Measurements from ENCODE around the gene MBNL2. TPM values are rescaled to one million over a fixed set of nuclear protein-coding genes. Genes with fewer than 3 reads are reported as not detected.

Gene MBNL2
- total and polyA plus RNA-seq, 8 donors, result 8.9 to 66.5 (median 37.7) TPM

- Histone ChIP-seq H3K9me3 (no peaks in the 10 kb centered on the region), H3K27me3 (no peaks in the 10 kb centered on the region), H3K27ac (peak overlapping the region in 2 of 4 donors; percentile 10 to 68), H3K4me1 (peaks cover 50 to 71% (median 58%) of the 10 kb centered on the region in 3 donors), H3K36me3 (no peaks in the 10 kb centered on the region), H3K4me3 (no peak overlapping the region)
- no peak for DNase-seq
- no peak for ATAC-seq
- WGBS, 2 donors, result 73 to 75% methylated on average over 8 of the region's 8 CpGs
- no peak for FAIRE-seq
- intact Hi-C loops (cut with DNase I), result no loop called here
- TF ChIP-seq, protein P1, sequence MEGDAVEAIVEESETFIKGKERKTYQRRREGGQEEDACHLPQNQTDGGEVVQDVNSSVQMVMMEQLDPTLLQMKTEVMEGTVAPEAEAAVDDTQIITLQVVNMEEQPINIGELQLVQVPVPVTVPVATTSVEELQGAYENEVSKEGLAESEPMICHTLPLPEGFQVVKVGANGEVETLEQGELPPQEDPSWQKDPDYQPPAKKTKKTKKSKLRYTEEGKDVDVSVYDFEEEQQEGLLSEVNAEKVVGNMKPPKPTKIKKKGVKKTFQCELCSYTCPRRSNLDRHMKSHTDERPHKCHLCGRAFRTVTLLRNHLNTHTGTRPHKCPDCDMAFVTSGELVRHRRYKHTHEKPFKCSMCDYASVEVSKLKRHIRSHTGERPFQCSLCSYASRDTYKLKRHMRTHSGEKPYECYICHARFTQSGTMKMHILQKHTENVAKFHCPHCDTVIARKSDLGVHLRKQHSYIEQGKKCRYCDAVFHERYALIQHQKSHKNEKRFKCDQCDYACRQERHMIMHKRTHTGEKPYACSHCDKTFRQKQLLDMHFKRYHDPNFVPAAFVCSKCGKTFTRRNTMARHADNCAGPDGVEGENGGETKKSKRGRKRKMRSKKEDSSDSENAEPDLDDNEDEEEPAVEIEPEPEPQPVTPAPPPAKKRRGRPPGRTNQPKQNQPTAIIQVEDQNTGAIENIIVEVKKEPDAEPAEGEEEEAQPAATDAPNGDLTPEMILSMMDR (IDR thresholded peaks at IDR 0.05), result no peak
These were observed 39.9 kb downstream of the MBNL2 start for GRCh38 chr13:97262058-97262457.

DNA sequence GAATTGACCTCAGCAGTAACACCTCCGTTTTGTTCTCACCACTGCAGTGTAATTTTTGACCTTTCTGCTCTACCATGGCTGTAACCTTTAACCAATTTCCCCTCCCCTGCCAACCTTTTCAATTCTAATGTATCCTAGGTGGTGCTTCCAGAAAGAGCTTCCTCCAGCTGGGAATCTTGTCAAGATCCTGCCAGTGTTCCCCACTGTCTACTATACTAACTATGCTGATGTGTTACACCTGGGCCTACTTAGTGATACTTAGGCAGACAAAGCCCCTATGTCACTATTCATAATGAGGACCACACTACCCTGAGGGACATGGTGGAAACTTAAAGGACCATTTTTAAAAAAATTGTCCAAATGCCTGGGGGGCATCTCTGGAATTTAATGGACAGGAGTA is 41.0 kb downstream of the MBNL2 start:
- Histone ChIP-seq H3K9me3 (no peaks in the 10 kb centered on the region), H3K27me3 (no peaks in the 10 kb centered on the region), H3K27ac (no peak overlapping the region), H3K36me3 (no peaks in the 10 kb centered on the region), H3K4me1 (peaks cover 43 to 62% (median 47%) of the 10 kb centered on the region in 3 donors), H3K4me3 (no peak overlapping the region)
- no peak for ATAC-seq
- WGBS, 2 donors, result 88 to 94% methylated on average over 1 of the region's 1 CpG
- no peak for FAIRE-seq
- DNase-seq, result no peak
- intact Hi-C loops (cut with DNase I), result no loop called here
- TF ChIP-seq, protein P1 (IDR thresholded peaks at IDR 0.05), result no peak

GRCh38 chr13:97264663-97265062 is 42.5 kb downstream of the MBNL2 start:
- ATAC-seq (peak; percentile 20 to 59 (median 40)), DNase-seq (no peak), FAIRE-seq (no peak)
- peaks cover 29 to 55% (median 32%) of the 10 kb centered on the region in 3 donors for H3K4me1 ChIP-seq
- 42 to 51% methylated on average over 3 of the region's 3 CpGs for WGBS, 2 donors
- H3K36me3 ChIP-seq, result no peaks in the 10 kb centered on the region
- H3K4me3 ChIP-seq, result no peak overlapping the region
- intact Hi-C loops (cut with DNase I), result no loop called here
- H3K27me3 ChIP-seq, result no peaks in the 10 kb centered on the region
- TF ChIP-seq, protein P1 (IDR thresholded peaks at IDR 0.05), result no peak
- no peaks in the 10 kb centered on the region for H3K9me3 ChIP-seq
- H3K27ac ChIP-seq, result peak overlapping the region in 2 of 4 donors; percentile 7 to 51

GRCh38 chr13:97266332-97266731 is 44.2 kb downstream of the MBNL2 start:
- Histone ChIP-seq H3K4me3 (no peak overlapping the region), H3K4me1 (peaks cover 16 to 38% (median 19%) of the 10 kb centered on the region in 3 donors), H3K36me3 (no peaks in the 10 kb centered on the region), H3K9me3 (no peaks in the 10 kb centered on the region), H3K27me3 (no peaks in the 10 kb centered on the region), H3K27ac (no peak overlapping the region)
- TF ChIP-seq, protein P1 (IDR thresholded peaks at IDR 0.05), result no peak
- intact Hi-C loops (cut with DNase I), result no loop called here
- DNase-seq (no peak), FAIRE-seq (no peak), ATAC-seq (no peak)
- WGBS, 2 donors, result 88 to 92% methylated on average over 8 of the region's 8 CpGs

- no peaks in the 10 kb centered on the region for H3K9me3 ChIP-seq
- no peak overlapping the region for H3K27ac ChIP-seq
- peaks cover 10 to 32% (median 13%) of the 10 kb centered on the region in 3 donors for H3K4me1 ChIP-seq
- DNase-seq, result no peak
- WGBS, 2 donors, result 77 to 80% methylated on average over 8 of the region's 8 CpGs
- no peak for ATAC-seq
- intact Hi-C loops (cut with DNase I), result no loop called here
- no peaks in the 10 kb centered on the region for H3K36me3 ChIP-seq
- FAIRE-seq, result no peak
- no peak overlapping the region for H3K4me3 ChIP-seq
- TF ChIP-seq, protein P1 (IDR thresholded peaks at IDR 0.05), result no peak
- H3K27me3 ChIP-seq, result no peaks in the 10 kb centered on the region
These were observed 44.8 kb downstream of the MBNL2 start for GRCh38 chr13:97266772-97267417.
